HT-29 (cell line): ENCODE results near the gene TFF2. TPM values are rescaled to one million over a fixed set of nuclear protein-coding genes. Genes with fewer than 3 reads are reported as not detected.
A peak's percentile ranks its signal among the peaks of the same experiment; 100 is the strongest.

ENCODE experiments used
- DNase-seq: peaks from one replicate; pipeline ENCODE4 v3.0.0-alpha.2; 2015; ENCODE audit warnings: low spot score
- total RNA-seq: library from RNA; depleted of rRNA; stranded (reverse); fragments of >200 nt; shearing (Covaris generic); gene quantifications from 2 replicates; pipeline ENCODE4 v1.2.3, GENCODE V29; 2014

Gene TFF2
- total RNA-seq, 1 experiment from 2014 or later = 3.2 TPM

- no peak for DNase-seq
Measured at GRCh38 chr21:42346866-42347600, 3.8 kb downstream of the TFF2 start.

DNA sequence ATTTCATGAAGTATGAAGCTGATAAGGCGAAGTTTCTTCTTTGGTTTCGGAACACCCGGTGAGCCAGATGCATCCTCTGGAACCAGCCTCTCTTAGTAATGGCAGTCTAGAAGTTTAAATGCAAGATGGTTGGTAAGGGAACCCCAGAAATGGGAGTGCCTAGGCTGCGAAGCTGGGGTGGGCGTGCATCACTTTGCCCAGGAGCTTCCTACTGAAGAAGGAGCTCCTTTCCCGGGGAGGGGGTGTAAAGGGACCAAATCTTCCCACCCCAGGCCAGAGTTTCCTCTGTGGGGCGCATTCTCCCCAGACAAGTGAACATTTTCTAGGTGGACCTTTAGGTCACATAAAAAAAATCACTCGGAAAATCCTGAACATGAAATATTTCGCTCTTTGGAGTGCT, 4.4 kb downstream of the TFF2 start:
- no peak for DNase-seq

GRCh38 chr21:42344631-42345030, 6.2 kb downstream of the TFF2 start:
- no peak for DNase-seq

- no peak for DNase-seq
Measured at GRCh38 chr21:42343963-42344510, 6.8 kb downstream of the TFF2 start.

GRCh38 chr21:42343556-42343955, 7.2 kb downstream of the TFF2 start:
- no peak for DNase-seq

DNA sequence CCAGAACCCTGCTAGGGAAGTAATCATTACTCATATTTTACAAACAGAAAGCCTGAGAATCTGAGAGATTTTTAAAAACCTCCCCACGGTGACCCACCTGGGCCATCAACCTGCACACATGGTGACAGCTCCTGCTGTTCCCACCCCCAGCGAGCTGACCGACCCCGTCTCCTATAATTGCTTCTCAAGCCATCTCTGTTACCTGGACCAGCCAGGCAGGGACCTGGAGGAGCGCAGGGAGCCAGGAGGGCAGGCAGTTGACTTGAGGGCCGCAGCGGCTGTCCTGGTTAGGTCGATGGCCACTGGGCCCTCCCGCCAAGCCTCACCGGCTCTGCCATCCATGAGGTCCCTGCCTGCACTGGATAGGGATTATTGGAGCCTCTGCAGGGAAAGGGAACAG, 7.7 kb downstream of the TFF2 start:
- no peak for DNase-seq

DNA sequence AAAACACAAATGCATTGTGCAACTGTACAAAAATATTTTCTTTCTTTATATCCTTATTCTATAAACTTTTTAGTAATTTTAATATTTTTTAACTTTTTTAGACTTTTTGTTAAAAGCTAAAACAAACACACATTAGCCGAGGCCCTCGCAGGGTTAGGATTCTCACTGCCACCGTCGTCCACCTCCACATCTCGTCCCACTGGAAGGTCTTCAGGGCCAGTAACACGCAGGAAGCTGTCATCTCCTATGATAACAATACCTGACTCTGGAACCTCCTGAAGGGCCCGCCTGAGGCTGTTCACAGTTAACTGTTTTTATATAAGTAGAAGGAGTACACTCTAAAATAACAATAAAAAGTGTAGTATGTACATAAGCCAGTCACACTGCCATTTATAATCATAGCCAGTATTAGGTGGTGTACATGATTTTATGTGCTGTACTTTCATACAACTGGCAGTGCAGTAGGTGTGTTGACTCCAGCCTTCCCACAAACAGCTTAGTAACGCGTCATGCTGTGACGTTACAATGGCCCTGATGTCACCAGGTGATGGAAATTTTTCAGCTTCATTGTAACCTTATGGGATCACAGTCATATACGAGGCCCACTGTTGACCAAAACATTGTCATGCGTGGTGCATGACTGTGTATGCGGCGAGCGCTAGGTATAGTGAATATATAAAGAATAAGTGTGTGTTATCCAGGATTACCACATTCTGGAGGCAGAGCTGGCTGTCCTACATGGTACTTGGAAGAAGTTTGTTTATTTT, 8.8 kb downstream of the TFF2 start:
- no peak for DNase-seq

- DNase-seq = no peak
Measured at GRCh38 chr21:42340187-42341050, 10.4 kb downstream of the TFF2 start.

GRCh38 chr21:42338729-42339715, 11.8 kb downstream of the TFF2 start:
- DNase-seq = no peak

GRCh38 chr21:42337830-42338728, 12.7 kb downstream of the TFF2 start:
- peak; percentile 75 for DNase-seq

GRCh38 chr21:42337276-42337675, 13.5 kb downstream of the TFF2 start:
- no peak for DNase-seq

GRCh38 chr21:42336054-42336453, 14.7 kb downstream of the TFF2 start:
- no peak for DNase-seq

DNA sequence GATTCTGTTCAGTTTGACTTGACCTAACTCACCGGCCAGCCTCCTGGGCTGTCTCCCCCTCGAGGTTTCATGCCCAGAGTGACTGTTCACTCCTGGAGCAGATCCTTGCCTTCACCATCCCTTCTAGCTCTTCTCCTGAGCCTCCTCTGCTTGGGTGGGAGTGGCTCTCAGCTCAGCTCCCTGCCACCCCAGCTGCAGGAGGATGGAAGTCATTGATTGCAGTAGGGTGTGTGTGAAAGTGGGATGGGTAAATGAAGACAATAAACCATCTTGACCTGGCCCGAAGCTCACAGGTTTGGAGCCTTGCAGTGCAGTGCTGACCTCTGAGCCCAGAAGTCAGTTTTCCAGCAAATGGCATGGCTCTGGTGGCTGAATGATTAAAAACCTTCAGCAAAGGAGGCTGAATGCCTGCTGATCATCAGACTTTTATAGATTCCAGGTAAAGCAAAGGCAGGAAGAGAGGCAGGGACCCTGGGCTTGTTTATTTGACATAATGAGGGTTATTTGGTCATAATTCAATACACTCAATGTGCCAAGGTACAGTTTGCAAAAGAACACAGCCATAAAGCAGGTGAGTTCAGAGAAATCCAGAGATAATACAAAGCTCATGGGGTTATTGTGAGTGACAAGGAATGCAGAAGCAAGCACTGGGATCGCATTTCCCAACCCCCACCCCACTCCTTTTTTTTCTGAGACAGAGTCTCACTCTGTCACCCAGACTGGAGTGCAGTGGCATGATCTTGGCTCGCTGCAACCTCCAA, 18.1 kb downstream of the TFF2 start:
- no peak for DNase-seq

- DNase-seq = no peak
Measured at GRCh38 chr21:42331660-42332059, 19.1 kb downstream of the TFF2 start.

DNA sequence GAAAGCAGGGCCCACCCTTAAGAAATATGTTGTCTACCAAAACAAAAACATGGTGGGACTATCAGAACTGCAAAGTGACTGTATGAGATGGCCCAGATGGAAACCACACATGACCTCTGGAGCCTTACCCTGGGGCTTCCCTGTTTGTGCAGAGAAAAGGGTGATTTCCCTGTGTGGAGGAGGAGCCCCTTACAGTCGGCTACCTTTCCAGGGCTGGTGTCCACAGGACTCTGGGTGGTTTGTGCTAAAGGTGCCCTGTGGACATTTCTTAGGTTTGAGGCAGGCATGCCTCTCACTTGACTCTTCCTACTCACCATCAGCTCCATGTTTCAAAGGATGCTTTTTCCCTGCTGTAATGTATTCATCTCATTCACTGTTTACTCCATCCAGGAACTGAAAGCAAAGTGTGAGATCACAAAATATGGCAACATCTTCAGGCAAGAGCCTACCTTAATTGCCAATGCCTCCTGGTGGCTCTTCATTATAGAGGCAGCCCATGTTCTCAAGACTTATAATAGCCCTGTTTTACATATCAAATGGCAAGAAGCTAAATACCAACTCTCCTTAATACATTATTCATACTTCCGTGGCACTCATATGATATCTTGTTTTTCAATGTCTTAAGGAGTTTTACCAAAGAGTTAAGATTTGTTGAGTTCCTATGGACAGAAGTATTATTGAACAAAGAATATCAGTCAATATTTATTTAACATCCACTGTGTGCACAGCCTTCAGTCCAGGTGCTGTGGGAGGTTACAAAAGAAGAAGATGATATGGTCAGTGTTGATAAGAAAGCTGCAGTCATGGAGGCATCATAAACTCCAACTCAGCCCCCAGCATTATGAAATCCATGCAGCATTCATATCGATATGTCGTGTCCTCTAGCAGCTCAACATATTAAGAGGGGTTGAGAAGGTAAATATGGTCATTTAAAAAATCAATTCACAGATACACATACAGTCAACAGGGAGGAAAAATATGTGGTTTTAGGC, 20.1 kb downstream of the TFF2 start:
- DNase-seq = no peak

DNA sequence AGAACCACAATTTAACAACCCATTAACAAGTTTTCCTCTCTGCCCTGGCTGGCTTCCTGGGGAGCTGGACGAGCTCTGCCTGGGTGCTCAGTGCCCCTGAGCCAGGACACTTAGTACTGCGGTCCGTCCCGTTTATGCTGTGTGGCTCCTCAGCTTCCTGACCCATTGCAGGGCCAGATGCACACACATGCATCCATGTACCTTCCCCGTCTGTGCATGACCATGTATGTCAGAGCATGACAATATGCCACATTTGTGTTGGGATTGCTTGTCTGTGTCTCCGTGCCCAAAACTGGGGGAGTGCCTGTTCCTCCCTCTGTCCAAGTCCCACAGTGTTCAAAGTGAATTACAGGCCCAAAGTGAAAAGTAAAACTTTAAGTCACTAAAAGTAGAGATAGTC, 25.9 kb downstream of the TFF2 start:
- DNase-seq = no peak

DNA sequence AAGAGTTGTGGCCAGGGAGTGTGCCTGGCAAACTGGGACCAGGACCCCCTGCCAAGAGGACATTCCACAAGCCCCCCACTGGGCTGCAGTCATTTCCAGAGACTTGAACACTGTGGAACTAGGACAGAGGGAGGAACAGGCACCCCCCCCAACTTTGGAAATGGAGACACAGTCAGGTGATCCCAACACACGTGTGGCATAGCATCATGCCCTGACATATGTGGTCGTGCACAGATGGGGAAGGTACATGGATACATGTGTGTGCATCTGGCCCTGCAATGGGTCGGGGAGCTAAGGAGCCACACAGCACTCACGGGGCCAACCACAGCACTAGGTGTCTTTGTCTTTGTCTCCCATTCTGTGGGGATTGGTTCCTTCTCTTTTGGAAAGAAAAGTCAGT, 28.9 kb downstream of the TFF2 start:
- no peak for DNase-seq

- DNase-seq = no peak
Measured at GRCh38 chr21:42321231-42321630, 29.6 kb downstream of the TFF2 start.
